ENCODE data around the gene ULK3. TPM values are rescaled to one million over a fixed set of nuclear protein-coding genes. Genes with fewer than 3 reads are reported as not detected.

ULK3 gene
- total RNA-seq, 1 donor from 2014 or later: 52.1 TPM

DNA sequence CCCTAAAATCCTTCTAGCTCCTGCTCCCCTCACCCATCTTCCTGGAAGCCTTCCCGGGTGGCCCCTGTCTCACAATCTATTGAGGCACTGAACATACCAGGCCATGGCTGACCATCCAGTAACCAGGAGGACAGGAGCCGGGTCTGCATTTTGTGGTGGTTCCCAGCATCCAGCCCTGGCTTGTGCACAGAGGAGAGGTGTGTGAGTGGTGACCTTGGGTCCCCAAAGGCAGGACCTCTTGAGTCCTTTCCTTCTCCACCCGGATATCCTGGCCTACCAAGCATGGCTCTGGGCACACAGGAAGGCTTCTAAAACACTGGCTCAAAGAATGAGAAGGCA lies 53.2 kb downstream of the ULK3 start:
- H3K27ac Mint-ChIP-seq: peak overlapping the region; percentile 99
- ChIA-PET CTCF (interaction anchor here (1.2 to 26.2 kb wide), 5 partner anchors 9 to 159 kb away, joined by 3 to 1146 read pairs (median 5); partner anchors contain the start of genes CSK and FAM219B), POLR2A (interaction anchor here (0.6 to 32.5 kb wide), 12 partner anchors 3 to 851 kb away, joined by 3 to 2569 read pairs (median 6); partner anchors contain the start of genes CSK, PPCDC and SIN3A)
- TF ChIP-seq, protein P1, sequence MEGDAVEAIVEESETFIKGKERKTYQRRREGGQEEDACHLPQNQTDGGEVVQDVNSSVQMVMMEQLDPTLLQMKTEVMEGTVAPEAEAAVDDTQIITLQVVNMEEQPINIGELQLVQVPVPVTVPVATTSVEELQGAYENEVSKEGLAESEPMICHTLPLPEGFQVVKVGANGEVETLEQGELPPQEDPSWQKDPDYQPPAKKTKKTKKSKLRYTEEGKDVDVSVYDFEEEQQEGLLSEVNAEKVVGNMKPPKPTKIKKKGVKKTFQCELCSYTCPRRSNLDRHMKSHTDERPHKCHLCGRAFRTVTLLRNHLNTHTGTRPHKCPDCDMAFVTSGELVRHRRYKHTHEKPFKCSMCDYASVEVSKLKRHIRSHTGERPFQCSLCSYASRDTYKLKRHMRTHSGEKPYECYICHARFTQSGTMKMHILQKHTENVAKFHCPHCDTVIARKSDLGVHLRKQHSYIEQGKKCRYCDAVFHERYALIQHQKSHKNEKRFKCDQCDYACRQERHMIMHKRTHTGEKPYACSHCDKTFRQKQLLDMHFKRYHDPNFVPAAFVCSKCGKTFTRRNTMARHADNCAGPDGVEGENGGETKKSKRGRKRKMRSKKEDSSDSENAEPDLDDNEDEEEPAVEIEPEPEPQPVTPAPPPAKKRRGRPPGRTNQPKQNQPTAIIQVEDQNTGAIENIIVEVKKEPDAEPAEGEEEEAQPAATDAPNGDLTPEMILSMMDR (IDR thresholded peaks at IDR 0.05): no peak
- H3K9me3 Mint-ChIP-seq: no peaks in the 10 kb centered on the region
- H3K4me1 Mint-ChIP-seq: peaks cover 97% of the 10 kb centered on the region
- intact Hi-C loops (cut with micrococcal nuclease): loop anchor here (2.0 to 5.0 kb wide), 4 partner anchors 247 to 663 kb away; partner anchors contain the start of genes ARID3B, NEIL1 and SIN3A
- no peaks in the 10 kb centered on the region for H3K27me3 Mint-ChIP-seq
- no peak for DNase-seq
- no peak for ATAC-seq (ENCODE audit: low read depth)
- H3K4me3 Mint-ChIP-seq: peak overlapping the region; percentile 89
- H3K36me3 Mint-ChIP-seq (ENCODE audit: low read depth): peaks cover 67% of the 10 kb centered on the region

DNA sequence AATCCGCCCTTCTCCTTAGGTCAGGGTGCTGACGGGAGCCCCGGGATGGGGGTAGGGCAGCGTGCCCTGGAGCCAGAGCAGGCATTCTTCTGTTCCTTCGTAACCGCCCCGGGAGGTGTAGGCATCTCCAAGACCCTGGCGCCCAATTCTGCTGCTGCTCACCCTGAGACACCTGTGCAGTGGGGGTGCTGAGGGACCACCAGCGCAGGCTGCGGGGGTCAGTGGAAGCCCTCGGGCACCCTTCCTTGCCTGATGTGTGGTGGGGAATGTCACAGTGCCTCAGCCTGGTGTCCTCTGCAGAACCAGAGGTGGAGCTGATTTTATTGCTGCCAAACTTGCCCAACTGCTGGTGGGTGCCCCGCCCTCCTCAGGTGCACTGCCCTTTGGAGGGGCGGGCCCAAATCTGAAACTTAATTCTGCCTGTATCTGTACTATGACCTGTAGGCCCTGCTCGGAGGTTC lies 53.8 kb downstream of the ULK3 start:
- Mint-ChIP-seq H3K27me3 (no peaks in the 10 kb centered on the region), H3K36me3 (ENCODE audit: low read depth) (peaks cover 69% of the 10 kb centered on the region), H3K27ac (peak overlapping the region; percentile 99), H3K4me1 (peaks cover 97% of the 10 kb centered on the region), H3K9me3 (no peaks in the 10 kb centered on the region), H3K4me3 (peak overlapping the region; percentile 89)
- ChIA-PET CTCF (interaction anchor here (1.2 to 26.2 kb wide), 3 partner anchors 9 to 159 kb away, joined by 3 to 1146 read pairs (median 134); partner anchors contain the start of gene CSK), POLR2A (interaction anchor here (0.6 to 32.5 kb wide), 11 partner anchors 4 to 851 kb away, joined by 3 to 2569 read pairs (median 7); partner anchors contain the start of genes CSK and SIN3A)
- TF ChIP-seq, protein P1 (IDR thresholded peaks at IDR 0.05): no peak
- intact Hi-C loops (cut with micrococcal nuclease): loop anchor here (2.0 to 5.0 kb wide), 4 partner anchors 247 to 663 kb away; partner anchors contain the start of genes ARID3B, NEIL1 and SIN3A
- no peak for DNase-seq
- peak; percentile 12 for ATAC-seq (ENCODE audit: low read depth)

DNA sequence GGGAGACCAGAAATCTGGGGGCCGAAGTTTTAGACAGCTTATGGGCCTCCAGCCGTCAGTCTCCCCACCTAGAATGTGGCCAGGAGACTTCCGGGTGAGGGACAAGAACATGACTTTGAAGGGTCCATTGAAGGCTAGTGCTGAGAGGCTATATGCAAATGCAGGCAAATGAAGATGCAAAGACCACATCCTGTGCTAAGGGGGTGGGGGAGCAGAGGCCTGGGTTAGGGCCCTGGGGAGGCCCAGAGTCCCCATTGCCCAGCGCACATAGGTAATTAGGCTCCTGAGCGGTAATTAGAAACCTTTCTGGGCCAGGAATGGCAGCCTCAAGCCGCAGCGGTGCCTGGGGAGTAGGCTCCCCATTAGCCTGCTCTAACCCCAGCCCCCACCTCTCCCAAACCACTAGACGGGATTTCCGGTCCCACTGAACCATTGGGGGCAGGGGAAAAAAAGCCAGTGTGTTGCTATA lies 54.2 kb downstream of the ULK3 start:
- CTCF ChIA-PET: interaction anchor here (1.0 to 26.2 kb wide), 6 partner anchors 10 to 403 kb away, joined by 3 to 1146 read pairs (median 4); partner anchors contain the start of gene CSK
- intact Hi-C loops (cut with micrococcal nuclease): loop anchor here (1.0 to 5.0 kb wide), 5 partner anchors 12 to 664 kb away; partner anchors contain the start of genes ARID3B, NEIL1 and SIN3A
- Mint-ChIP-seq H3K9me3 (no peaks in the 10 kb centered on the region), H3K27ac (peak overlapping the region; percentile 99), H3K4me1 (peaks cover 99% of the 10 kb centered on the region), H3K27me3 (no peaks in the 10 kb centered on the region), H3K4me3 (peak overlapping the region; percentile 89), H3K36me3 (ENCODE audit: low read depth) (peaks cover 71% of the 10 kb centered on the region)
- POLR2A ChIA-PET: interaction anchor here (0.7 to 32.5 kb wide), 16 partner anchors 4 to 852 kb away, joined by 3 to 2569 read pairs (median 7); partner anchors contain the start of genes CLK3, CSK, CYP1A1 and SIN3A
- DNase-seq (peak; percentile 63), ATAC-seq (ENCODE audit: low read depth) (peak; percentile 29)
- TF ChIP-seq, protein P1 (IDR thresholded peaks at IDR 0.05): no peak

DNA sequence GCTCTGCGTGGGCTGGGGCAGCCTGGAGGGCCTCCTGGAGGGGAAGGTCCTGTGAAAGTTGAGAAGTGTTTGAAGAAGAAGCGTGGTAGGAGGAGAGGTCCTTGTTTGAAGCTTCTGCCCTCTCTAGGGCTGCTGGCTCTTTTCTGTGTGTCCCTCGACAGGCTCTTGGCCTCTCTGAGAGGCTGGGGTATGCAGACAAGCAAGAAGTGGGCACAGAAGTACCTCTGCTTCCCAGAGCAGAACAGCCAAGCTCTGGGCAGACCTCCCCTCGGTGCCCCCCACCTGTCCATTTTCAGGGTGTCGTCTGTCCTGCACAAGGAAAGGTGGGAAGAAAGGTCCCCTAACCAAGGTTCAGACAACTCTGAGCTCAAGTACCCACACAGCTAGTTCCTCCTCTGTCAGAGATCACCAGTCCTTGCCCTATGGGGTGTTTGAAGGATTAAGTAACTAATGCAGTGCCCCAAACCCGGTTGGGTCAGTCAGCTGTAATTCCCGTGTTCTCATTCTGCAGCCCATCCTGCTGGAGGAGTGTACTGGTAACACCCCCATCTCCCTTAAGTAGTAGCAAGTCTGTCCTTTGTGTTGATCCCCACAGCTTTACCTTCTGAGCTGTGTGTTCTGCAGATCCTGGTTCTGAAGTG lies 54.8 kb downstream of the ULK3 start:
- ChIA-PET POLR2A (interaction anchor here (0.7 to 32.5 kb wide), 26 partner anchors 5 to 666 kb away, joined by 3 to 2569 read pairs (median 4); partner anchors contain the start of genes CLK3, COX5A, CSK and CYP1A1), CTCF (interaction anchor here (1.0 to 26.2 kb wide), 6 partner anchors 10 to 403 kb away, joined by 3 to 1146 read pairs (median 6); partner anchors contain the start of gene CSK)
- Mint-ChIP-seq H3K4me1 (peaks cover 97% of the 10 kb centered on the region), H3K4me3 (peak overlapping the region; percentile 89), H3K27me3 (no peaks in the 10 kb centered on the region), H3K9me3 (no peaks in the 10 kb centered on the region), H3K36me3 (ENCODE audit: low read depth) (peaks cover 73% of the 10 kb centered on the region), H3K27ac (peak overlapping the region; percentile 99)
- ATAC-seq (ENCODE audit: low read depth): peak; percentile 5
- intact Hi-C loops (cut with micrococcal nuclease): loop anchor here (1.0 to 5.0 kb wide), 5 partner anchors 12 to 664 kb away; partner anchors contain the start of genes ARID3B, NEIL1 and SIN3A
- TF ChIP-seq, protein P1 (IDR thresholded peaks at IDR 0.05): no peak
- no peak for DNase-seq

Measured in activated B cell treated with CpG ODN at 0.5 μM for 24 hours (primary cell).